Activated CD4-positive, alpha-beta T cell treated with anti-CD3 and anti-CD28 coated beads for 1 hour (primary cell): ENCODE results near the gene CEP131.

ENCODE experiments used
- DNase-seq: peaks from one replicate; pipeline ENCODE4 v3.0.0-alpha.2; 2020

The CEP131 gene

GRCh38 chr17:81221371-81221841, 1.4 kb downstream of the CEP131 start:
- no peak for DNase-seq

GRCh38 chr17:81219476-81220180, 3.1 kb downstream of the CEP131 start:
- DNase-seq, result no peak

- no peak for DNase-seq
Measured at GRCh38 chr17:81218991-81219390, 3.8 kb downstream of the CEP131 start.

- DNase-seq, result no peak
Measured at GRCh38 chr17:81218459-81218858, 4.3 kb downstream of the CEP131 start.

- no peak for DNase-seq
Measured at GRCh38 chr17:81217491-81217890, 5.3 kb downstream of the CEP131 start.

- no peak for DNase-seq
Measured at GRCh38 chr17:81213978-81214377, 8.8 kb downstream of the CEP131 start.

GRCh38 chr17:81212365-81212764, 10.4 kb downstream of the CEP131 start:
- DNase-seq, result no peak

- DNase-seq, result no peak
Measured at GRCh38 chr17:81210868-81211267, 11.9 kb downstream of the CEP131 start.

GRCh38 chr17:81210466-81210865, 12.3 kb downstream of the CEP131 start:
- DNase-seq, result no peak

- DNase-seq, result no peak
Measured at GRCh38 chr17:81209141-81209540, 13.6 kb downstream of the CEP131 start.

GRCh38 chr17:81208651-81209050, 14.1 kb downstream of the CEP131 start:
- no peak for DNase-seq

GRCh38 chr17:81207610-81208581, 14.9 kb downstream of the CEP131 start:
- no peak for DNase-seq

- no peak for DNase-seq
Measured at GRCh38 chr17:81206657-81207056, 16.1 kb downstream of the CEP131 start.

- no peak for DNase-seq
Measured at GRCh38 chr17:81206166-81206565, 16.6 kb downstream of the CEP131 start.

- DNase-seq, result no peak
Measured at GRCh38 chr17:81204578-81204977, 18.2 kb downstream of the CEP131 start.

GRCh38 chr17:81203136-81203535, 19.6 kb downstream of the CEP131 start:
- no peak for DNase-seq

GRCh38 chr17:81202318-81202717, 20.4 kb downstream of the CEP131 start:
- DNase-seq, result no peak

- no peak for DNase-seq
Measured at GRCh38 chr17:81200695-81201580, 21.8 kb downstream of the CEP131 start.

- no peak for DNase-seq
Measured at GRCh38 chr17:81200201-81200600, 22.6 kb downstream of the CEP131 start.

GRCh38 chr17:81199482-81199830, 23.3 kb downstream of the CEP131 start:
- DNase-seq, result no peak

GRCh38 chr17:81198826-81199481, 23.8 kb downstream of the CEP131 start:
- DNase-seq, result no peak

GRCh38 chr17:81197831-81198490, 24.8 kb downstream of the CEP131 start:
- no peak for DNase-seq
